IMR-90 (cell line): ENCODE results near the gene SORCS1. TPM values are rescaled to one million over a fixed set of nuclear protein-coding genes. Genes with fewer than 3 reads are reported as not detected.

Experiments used
- ATAC-seq: fragments of 200-7000 bp; cut with Tn5 transposase; 2 replicates; pipeline ENCODE4 v1.9.1; 2020; ENCODE audit warnings: low read depth, mild to moderate bottlenecking, moderate library complexity
- BruUV-seq: library from RNA; stranded (reverse); fragments of 400-500 nt; replicated peaks from 2 replicates; lab custom pipeline; 2021; lab: Mats Ljungman, UMichigan
- CTCF ChIA-PET: fragments of 300-600 bp; formaldehyde crosslinking; extraction: SDS; loops from one replicate; lab custom pipeline; 2021; ENCODE audit warnings: antibody characterized with exemption; lab: Yijun Ruan, JAX
- POLR2A ChIA-PET: fragments of 300-600 bp; sonication (Branson Sonifier 250); formaldehyde crosslinking; loops from one replicate; lab custom pipeline; 2022; ENCODE audit warnings: antibody characterized with exemption; ENCODE audit not compliant: unreplicated experiment; lab: Charles Lee
- DNase-seq: peaks from one replicate; pipeline ENCODE4 v3.0.0; 2013
- H2AFZ ChIP-seq: replicated peaks from 2 replicates; pipeline ENCODE3; 2013; ENCODE audit warnings: low read length, mild to moderate bottlenecking; ENCODE audit not compliant: poor library complexity
- H2AK5ac ChIP-seq: 2 replicates; pipeline ENCODE4 v1.6.1; 2013; ENCODE audit warnings: low read depth, low read length, inconsistent platforms
- H2AK9ac ChIP-seq: replicated peaks from 2 replicates; pipeline ENCODE3; 2013; ENCODE audit warnings: mild to moderate bottlenecking, low read depth, low read length, moderate library complexity; ENCODE audit not compliant: poor library complexity
- H2BK120ac ChIP-seq: 2 replicates; pipeline ENCODE4 v1.6.1; 2013; ENCODE audit warnings: low read depth, low read length, inconsistent platforms
- H2BK15ac ChIP-seq: 3 replicates; pipeline ENCODE4 v1.6.1; 2013; ENCODE audit warnings: low read depth, low read length, inconsistent platforms
- H2BK20ac ChIP-seq: 2 replicates; pipeline ENCODE4 v1.6.1; 2013; ENCODE audit warnings: low read depth, mild to moderate bottlenecking, inconsistent platforms, low read length, moderate library complexity
- H2BK5ac ChIP-seq: 2 replicates; pipeline ENCODE4 v1.6.1; 2013; ENCODE audit warnings: mild to moderate bottlenecking, low read depth, low read length, inconsistent platforms; ENCODE audit not compliant: poor library complexity, severe bottlenecking
- H3K14ac ChIP-seq: replicated peaks from 2 replicates; pipeline ENCODE4 v1.6.1; 2013; ENCODE audit warnings: low read depth, low read length, inconsistent platforms
- H3K18ac ChIP-seq: 2 replicates; pipeline ENCODE4 v1.6.1; 2013; ENCODE audit warnings: low read depth, low read length, control low read depth
- H3K23ac ChIP-seq: 2 replicates; pipeline ENCODE4 v1.6.1; 2013; ENCODE audit warnings: low read depth, low read length, inconsistent platforms
- H3K27ac ChIP-seq: 2 replicates; pipeline ENCODE4 v1.5.1; 2013; ENCODE audit warnings: mild to moderate bottlenecking, control low read depth, low read length; ENCODE audit not compliant: insufficient read depth
- H3K27me3 ChIP-seq: 2 replicates; pipeline ENCODE4 v1.6.1; 2013; ENCODE audit warnings: low read length; ENCODE audit not compliant: control insufficient read depth, insufficient read depth
- H3K36me3 ChIP-seq: 2 replicates; pipeline ENCODE4 v1.6.1; 2013; ENCODE audit warnings: low read length, mixed read lengths; ENCODE audit not compliant: control insufficient read depth, insufficient read depth
- H3K4ac ChIP-seq: 2 replicates; pipeline ENCODE4 v1.6.1; 2013; ENCODE audit warnings: low read depth, low read length, inconsistent platforms
- H3K4me1 ChIP-seq: 2 replicates; pipeline ENCODE4 v1.6.1; 2013; ENCODE audit warnings: low read length, mixed read lengths; ENCODE audit not compliant: control insufficient read depth, insufficient read depth
- H3K4me2 ChIP-seq: 2 replicates; pipeline ENCODE4 v1.6.1; 2013; ENCODE audit warnings: low read depth, mild to moderate bottlenecking, control low read depth, low read length, moderate library complexity
- H3K4me3 ChIP-seq: 2 replicates; pipeline ENCODE4 v1.5.1; 2013; ENCODE audit warnings: low read depth, mild to moderate bottlenecking, control low read depth, low read length, moderate library complexity; ENCODE audit not compliant: insufficient read depth
- H3K56ac ChIP-seq: 2 replicates; pipeline ENCODE4 v1.6.1; 2013; ENCODE audit warnings: low read length, inconsistent platforms; ENCODE audit not compliant: insufficient read depth; ENCODE audit errors: extremely low read depth
- H3K79me1 ChIP-seq, 2 experiments: 2 replicates each; pipeline ENCODE4 v1.6.1; 2013; ENCODE audit warnings: low read length in 2 of 2, inconsistent platforms in 1 of 2, low read depth in 1 of 2
- H3K9ac ChIP-seq: 2 replicates; pipeline ENCODE4 v1.6.1; 2013; ENCODE audit warnings: low read depth, low read length, control low read depth
- H3K9me1 ChIP-seq: 2 replicates; pipeline ENCODE4 v1.6.1; 2013; ENCODE audit warnings: low read length, inconsistent platforms; ENCODE audit not compliant: insufficient read depth
- H3K9me3 ChIP-seq: 2 replicates; pipeline ENCODE4 v1.6.1; 2013; ENCODE audit warnings: low read length; ENCODE audit not compliant: control insufficient read depth, insufficient read depth
- H4K20me1 ChIP-seq: 2 replicates; pipeline ENCODE4 v1.6.1; 2013; ENCODE audit warnings: low read length, inconsistent platforms; ENCODE audit not compliant: insufficient read depth
- H4K5ac ChIP-seq: 2 replicates; pipeline ENCODE4 v1.6.1; 2013; ENCODE audit warnings: mild to moderate bottlenecking, low read depth, low read length, control low read depth
- H4K8ac ChIP-seq, 2 experiments: 2 replicates each; pipeline ENCODE4 v1.6.1; 2013; ENCODE audit warnings: low read depth in 2 of 2, low read length in 2 of 2, control low read depth in 1 of 2, inconsistent platforms in 1 of 2
- H4K91ac ChIP-seq: 2 replicates; pipeline ENCODE4 v1.6.1; 2013; ENCODE audit warnings: low read depth, low read length, inconsistent platforms; ENCODE audit not compliant: insufficient read depth
- BHLHE40 ChIP-seq: fragments of 150-350 bp; IDR thresholded peaks from 2 replicates; pipeline ENCODE4 v1.6.1; 2016; ENCODE audit warnings: mild to moderate bottlenecking, low read depth, low read length
- CEBPB ChIP-seq: IDR thresholded peaks from 2 replicates; pipeline ENCODE4 v1.6.1; 2012; ENCODE audit warnings: low read depth, low read length, improper control_type of control experiment
- CHD1 ChIP-seq: IDR thresholded peaks from 2 replicates; pipeline ENCODE4 v1.6.1; 2012; ENCODE audit warnings: low read depth, low read length, improper control_type of control experiment
- ELK1 ChIP-seq: fragments of 150-350 bp; IDR thresholded peaks from 2 replicates; pipeline ENCODE4 v1.6.1; 2016; ENCODE audit warnings: low read depth, mild to moderate bottlenecking, low read length, moderate library complexity, borderline replicate concordance
- FOS ChIP-seq: fragments of 150-350 bp; IDR thresholded peaks from 2 replicates; pipeline ENCODE4 v1.6.1; 2016; ENCODE audit warnings: low read depth, low read length
- MAFK ChIP-seq: IDR thresholded peaks from 2 replicates; pipeline ENCODE4 v1.6.1; 2012; ENCODE audit warnings: low read depth, low read length, improper control_type of control experiment
- MAZ ChIP-seq: IDR thresholded peaks from 2 replicates; pipeline ENCODE4 v1.6.1; 2012; ENCODE audit warnings: low read depth, mild to moderate bottlenecking, low read length, improper control_type of control experiment, moderate library complexity, borderline replicate concordance
- MXI1 ChIP-seq: IDR thresholded peaks from 2 replicates; pipeline ENCODE4 v1.6.1; 2012; ENCODE audit warnings: low read depth, mild to moderate bottlenecking, low read length, moderate library complexity, borderline replicate concordance
- NFE2L2 ChIP-seq: fragments of 150-350 bp; IDR thresholded peaks from 2 replicates; pipeline ENCODE4 v1.6.1; 2016; ENCODE audit warnings: low read depth, mild to moderate bottlenecking, low read length
- POLR2A ChIP-seq: IDR thresholded peaks from 2 replicates; pipeline ENCODE4 v1.6.1; 2012; ENCODE audit warnings: mild to moderate bottlenecking, low read depth, low read length
- RAD21 ChIP-seq: IDR thresholded peaks from 2 replicates; pipeline ENCODE4 v1.6.1; 2012; ENCODE audit warnings: low read length, improper control_type of control experiment
- RCOR1 ChIP-seq: IDR thresholded peaks from 2 replicates; pipeline ENCODE4 v1.6.1; 2012; ENCODE audit warnings: mild to moderate bottlenecking, low read length, improper control_type of control experiment; ENCODE audit not compliant: insufficient replicate concordance
- RFX5 ChIP-seq: IDR thresholded peaks from 2 replicates; pipeline ENCODE4 v1.8.0; 2012; ENCODE audit warnings: low read depth, mild to moderate bottlenecking, low read length, moderate library complexity
- SMC3 ChIP-seq: fragments of 150-350 bp; IDR thresholded peaks from 2 replicates; pipeline ENCODE4 v1.6.1; 2016; ENCODE audit warnings: low read depth, mild to moderate bottlenecking, antibody characterized with exemption, low read length, moderate library complexity
- WGBS, 2 experiments: methylation state at CpG; one replicate each; pipeline versions ENCODE4 v1.1.5 to v1.1.7; 2013; ENCODE audit warnings: missing lambda C conversion rate in 2 of 2; ENCODE audit not compliant: insufficient read length in 1 of 2; ENCODE audit errors: extremely low coverage in 2 of 2; 5-methylcytosine and 5-hydroxymethylcytosine counted together
- dilution Hi-C: fragments of 300-500 bp; cut with HindIII; formaldehyde crosslinking; loops from one replicate; pipeline ENCODE4 v1.14.3; 2018; ENCODE audit warnings: low sequenced_read_pairs; ENCODE audit not compliant: unreplicated experiment
- in situ Hi-C: fragments of 300-500 bp; cut with MboI; formaldehyde crosslinking; loops from 3 replicates; pipeline ENCODE4 v1.14.3; 2019; ENCODE audit warnings: low sequenced_read_pairs, inconsistent platforms, mixed read lengths
- intact Hi-C: fragments of 100-400 bp; cut with micrococcal nuclease; formaldehyde crosslinking; loops from 2 replicates; pipeline ENCODE4 v1.10.0; 2022
- polyA plus RNA-seq, 3 experiments: library from polyadenylated mRNA; depleted of rRNA; stranded (reverse); fragments of >200 nt; gene quantifications; 2 replicates each; pipeline ENCODE4 v1.2.3, GENCODE V29; 2012; ENCODE audit warnings: low replicate concordance in 1 of 3
- total RNA-seq: library from RNA; depleted of rRNA; stranded (reverse); fragments of >200 nt; gene quantifications from 2 replicates; pipeline ENCODE4 v1.2.3, GENCODE V29; 2012
- TF ChIP-seq, protein P1 (sequence below): conservative IDR thresholded peaks from 2 replicates; pipeline ENCODE4 v1.5.1; 2012; ENCODE audit warnings: mild to moderate bottlenecking, low read depth, low read length, improper control_type of control experiment
- TF ChIP-seq, protein P2 (sequence below): fragments of 150-350 bp; IDR thresholded peaks from 2 replicates; pipeline ENCODE4 v1.6.1; 2017; ENCODE audit warnings: mild to moderate bottlenecking, antibody characterized with exemption, low read length, low read depth

The SORCS1 gene
- total and polyA plus RNA-seq, 2 of the 4 experiments (the other 2 are of a cell fraction), result under 0.01 TPM; not detected in 1

- no peak overlapping the region for H4K8ac ChIP-seq
- WGBS, 2 experiments, result no CpG with 5 or more reads among the region's 1 CpG
- CTCF ChIA-PET, result no interaction called here
These were observed 82.9 kb downstream of the SORCS1 start for GRCh38 chr10:107081644-107082043.

More at GRCh38 chr10:107081644-107082043, 82.9 kb downstream of the SORCS1 start:
- H3K14ac ChIP-seq, result no peak overlapping the region
- in situ Hi-C loops, result no loop called here
- no peak overlapping the region for H3K56ac ChIP-seq
- no peak overlapping the region for H3K18ac ChIP-seq
- no peaks in the 10 kb centered on the region for H3K79me1 ChIP-seq
- H3K27me3 ChIP-seq, result no peaks in the 10 kb centered on the region
- no peaks in the 10 kb centered on the region for H3K9me1 ChIP-seq
- no peak overlapping the region for H3K4ac ChIP-seq
- no peak overlapping the region for H4K91ac ChIP-seq
- no peak overlapping the region for H2AK9ac ChIP-seq
- H4K20me1 ChIP-seq, result no peaks in the 10 kb centered on the region
- ATAC-seq, result no peak
- dilution Hi-C loops, result no loop called here
- intact Hi-C loops, result no loop called here
- BruUV-seq, result no TSS peak
- H2AK5ac ChIP-seq, result no peak overlapping the region
- H3K9ac ChIP-seq, result no peak overlapping the region
- TF ChIP-seq FOS (no peak), MAFK (no peak), NFE2L2 (no peak), BHLHE40 (no peak), SMC3 (no peak), RFX5 (no peak), MXI1 (no peak), CHD1 (no peak), ELK1 (no peak), MAZ (no peak), RCOR1 (no peak), CEBPB (no peak), RAD21 (no peak), POLR2A (no peak)
- TF ChIP-seq, protein P1, sequence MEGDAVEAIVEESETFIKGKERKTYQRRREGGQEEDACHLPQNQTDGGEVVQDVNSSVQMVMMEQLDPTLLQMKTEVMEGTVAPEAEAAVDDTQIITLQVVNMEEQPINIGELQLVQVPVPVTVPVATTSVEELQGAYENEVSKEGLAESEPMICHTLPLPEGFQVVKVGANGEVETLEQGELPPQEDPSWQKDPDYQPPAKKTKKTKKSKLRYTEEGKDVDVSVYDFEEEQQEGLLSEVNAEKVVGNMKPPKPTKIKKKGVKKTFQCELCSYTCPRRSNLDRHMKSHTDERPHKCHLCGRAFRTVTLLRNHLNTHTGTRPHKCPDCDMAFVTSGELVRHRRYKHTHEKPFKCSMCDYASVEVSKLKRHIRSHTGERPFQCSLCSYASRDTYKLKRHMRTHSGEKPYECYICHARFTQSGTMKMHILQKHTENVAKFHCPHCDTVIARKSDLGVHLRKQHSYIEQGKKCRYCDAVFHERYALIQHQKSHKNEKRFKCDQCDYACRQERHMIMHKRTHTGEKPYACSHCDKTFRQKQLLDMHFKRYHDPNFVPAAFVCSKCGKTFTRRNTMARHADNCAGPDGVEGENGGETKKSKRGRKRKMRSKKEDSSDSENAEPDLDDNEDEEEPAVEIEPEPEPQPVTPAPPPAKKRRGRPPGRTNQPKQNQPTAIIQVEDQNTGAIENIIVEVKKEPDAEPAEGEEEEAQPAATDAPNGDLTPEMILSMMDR, result no peak
- TF ChIP-seq, protein P2, sequence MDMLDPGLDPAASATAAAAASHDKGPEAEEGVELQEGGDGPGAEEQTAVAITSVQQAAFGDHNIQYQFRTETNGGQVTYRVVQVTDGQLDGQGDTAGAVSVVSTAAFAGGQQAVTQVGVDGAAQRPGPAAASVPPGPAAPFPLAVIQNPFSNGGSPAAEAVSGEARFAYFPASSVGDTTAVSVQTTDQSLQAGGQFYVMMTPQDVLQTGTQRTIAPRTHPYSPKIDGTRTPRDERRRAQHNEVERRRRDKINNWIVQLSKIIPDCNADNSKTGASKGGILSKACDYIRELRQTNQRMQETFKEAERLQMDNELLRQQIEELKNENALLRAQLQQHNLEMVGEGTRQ, result no peak
- H3K9me3 ChIP-seq, result peaks cover 5% of the 10 kb centered on the region; the same call in 1 of the 2 replicates
- no peak for DNase-seq
- H2BK5ac ChIP-seq, result no peak overlapping the region
- H3K36me3 ChIP-seq, result no peaks in the 10 kb centered on the region
- H2BK120ac ChIP-seq, result no peak overlapping the region
- no peak overlapping the region for H2AFZ ChIP-seq
- POLR2A ChIA-PET, result no interaction called here
- no peaks in the 10 kb centered on the region for H3K4me1 ChIP-seq
- H2BK15ac ChIP-seq, result no peak overlapping the region
- H2BK20ac ChIP-seq, result no peak overlapping the region
- H3K23ac ChIP-seq, result no peak overlapping the region
- H3K4me3 ChIP-seq, result no peak overlapping the region
- H3K27ac ChIP-seq, result no peak overlapping the region
- H3K4me2 ChIP-seq, result no peak overlapping the region
- H4K5ac ChIP-seq, result no peak overlapping the region
